ENCODE data around the gene KCNB1. TPM values are rescaled to one million over a fixed set of nuclear protein-coding genes. Genes with fewer than 3 reads are reported as not detected.

Gene KCNB1
- total RNA-seq, 4 donors from 2014 or later: 3.9 to 11.7 (median 6.7) TPM

DNA sequence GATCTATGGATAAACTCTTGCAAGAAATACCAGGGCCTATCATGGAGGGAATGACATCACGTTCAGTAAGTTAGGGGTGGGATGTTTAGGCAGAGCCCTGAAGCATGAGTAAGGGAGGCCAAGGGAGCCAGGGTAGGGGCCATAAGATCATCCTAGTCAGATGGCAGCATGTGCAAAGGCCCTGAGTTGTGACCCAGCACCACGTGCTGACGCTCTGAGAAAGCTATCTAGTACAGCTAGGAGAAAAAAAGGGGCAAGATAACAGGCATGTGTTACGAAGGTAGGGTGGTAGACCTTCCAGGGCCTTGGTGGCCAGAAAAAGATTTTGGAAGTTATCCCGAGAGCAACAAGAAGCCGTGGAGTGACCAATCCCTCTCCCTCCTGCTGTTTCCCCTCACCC is 22.3 kb downstream of the KCNB1 start:
- TF ChIP-seq POLR2A (IDR thresholded peaks at IDR 0.05): no peak
- no peak for TF ChIP-seq EP300 (IDR thresholded peaks at IDR 0.05)
- TF ChIP-seq, protein P1, sequence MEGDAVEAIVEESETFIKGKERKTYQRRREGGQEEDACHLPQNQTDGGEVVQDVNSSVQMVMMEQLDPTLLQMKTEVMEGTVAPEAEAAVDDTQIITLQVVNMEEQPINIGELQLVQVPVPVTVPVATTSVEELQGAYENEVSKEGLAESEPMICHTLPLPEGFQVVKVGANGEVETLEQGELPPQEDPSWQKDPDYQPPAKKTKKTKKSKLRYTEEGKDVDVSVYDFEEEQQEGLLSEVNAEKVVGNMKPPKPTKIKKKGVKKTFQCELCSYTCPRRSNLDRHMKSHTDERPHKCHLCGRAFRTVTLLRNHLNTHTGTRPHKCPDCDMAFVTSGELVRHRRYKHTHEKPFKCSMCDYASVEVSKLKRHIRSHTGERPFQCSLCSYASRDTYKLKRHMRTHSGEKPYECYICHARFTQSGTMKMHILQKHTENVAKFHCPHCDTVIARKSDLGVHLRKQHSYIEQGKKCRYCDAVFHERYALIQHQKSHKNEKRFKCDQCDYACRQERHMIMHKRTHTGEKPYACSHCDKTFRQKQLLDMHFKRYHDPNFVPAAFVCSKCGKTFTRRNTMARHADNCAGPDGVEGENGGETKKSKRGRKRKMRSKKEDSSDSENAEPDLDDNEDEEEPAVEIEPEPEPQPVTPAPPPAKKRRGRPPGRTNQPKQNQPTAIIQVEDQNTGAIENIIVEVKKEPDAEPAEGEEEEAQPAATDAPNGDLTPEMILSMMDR (IDR thresholded peaks at IDR 0.05): no peak
- H3K4me3 ChIP-seq: no peak overlapping the region
- no peaks in the 10 kb centered on the region for H3K9me3 ChIP-seq
- WGBS, 2 donors: 67 to 73% methylated on average over 6 of the region's 6 CpGs
- DNase-seq (ENCODE audit: low spot score in 2 of 2): no peak
- no peaks in the 10 kb centered on the region for H3K36me3 ChIP-seq
- H3K27ac ChIP-seq: no peak overlapping the region
- no peaks in the 10 kb centered on the region for H3K27me3 ChIP-seq
- no peaks in the 10 kb centered on the region for H3K4me1 ChIP-seq

DNA sequence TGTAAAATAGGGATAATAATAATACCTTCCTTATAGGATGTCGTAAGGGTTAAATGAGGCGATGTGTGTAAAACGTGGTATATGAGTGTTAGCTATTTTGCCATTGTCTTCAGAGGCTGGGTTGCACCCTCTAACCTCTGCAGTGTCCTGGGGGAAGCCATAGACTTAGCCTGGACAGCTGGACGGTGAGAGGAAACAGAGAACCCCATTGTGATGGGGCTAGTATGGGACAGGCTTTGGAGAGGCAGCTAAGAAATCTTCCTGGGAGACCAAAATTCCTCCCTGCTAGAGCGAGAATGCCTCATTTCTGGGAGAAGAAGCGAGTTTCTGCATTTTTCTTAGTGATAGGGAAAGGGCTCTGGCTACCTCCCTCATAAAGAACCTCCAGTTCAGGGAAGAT is 22.8 kb downstream of the KCNB1 start:
- DNase-seq (ENCODE audit: low spot score in 2 of 2): no peak
- Histone ChIP-seq H3K4me1 (no peaks in the 10 kb centered on the region), H3K27ac (no peak overlapping the region), H3K4me3 (no peak overlapping the region), H3K9me3 (no peaks in the 10 kb centered on the region), H3K36me3 (no peaks in the 10 kb centered on the region), H3K27me3 (no peaks in the 10 kb centered on the region)
- no peak for TF ChIP-seq EP300 (IDR thresholded peaks at IDR 0.05)
- no peak for TF ChIP-seq POLR2A (IDR thresholded peaks at IDR 0.05)
- TF ChIP-seq, protein P1 (IDR thresholded peaks at IDR 0.05): no peak
- WGBS, 2 donors: 28 to 42% methylated on average over 6 of the region's 6 CpGs

DNA sequence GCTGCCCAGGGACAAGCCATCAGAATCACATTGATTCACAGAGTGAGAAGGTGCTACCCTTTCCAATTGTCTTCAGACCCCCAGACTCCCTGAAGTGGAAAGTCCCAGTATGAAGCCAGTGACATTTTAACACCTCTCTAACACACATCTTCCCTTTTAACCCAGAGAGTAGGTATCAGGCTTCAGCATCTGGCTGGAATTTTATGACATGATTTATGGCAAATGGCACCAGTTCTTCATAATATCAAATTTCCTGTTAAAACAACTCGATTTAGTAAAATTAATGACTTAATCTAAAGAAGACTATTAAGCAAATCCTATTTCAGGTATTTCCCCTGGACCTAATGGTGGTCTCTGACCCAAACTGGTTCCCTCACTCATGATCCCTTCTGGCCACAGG is 25.0 kb downstream of the KCNB1 start:
- Histone ChIP-seq H3K27ac (no peak overlapping the region), H3K4me1 (peaks cover 0 to under 1% (median 0%) of the 10 kb centered on the region in 4 donors), H3K9me3 (no peaks in the 10 kb centered on the region), H3K4me3 (no peak overlapping the region), H3K36me3 (no peaks in the 10 kb centered on the region), H3K27me3 (peaks cover 0 to under 1% of the 10 kb centered on the region in 2 donors)
- TF ChIP-seq, protein P1 (IDR thresholded peaks at IDR 0.05): no peak
- TF ChIP-seq POLR2A (IDR thresholded peaks at IDR 0.05): no peak
- no peak for TF ChIP-seq EP300 (IDR thresholded peaks at IDR 0.05)
- DNase-seq (ENCODE audit: low spot score in 2 of 2): no peak
- 52 to 71% methylated on average over 1 of the region's 1 CpG for WGBS, 2 donors

DNA sequence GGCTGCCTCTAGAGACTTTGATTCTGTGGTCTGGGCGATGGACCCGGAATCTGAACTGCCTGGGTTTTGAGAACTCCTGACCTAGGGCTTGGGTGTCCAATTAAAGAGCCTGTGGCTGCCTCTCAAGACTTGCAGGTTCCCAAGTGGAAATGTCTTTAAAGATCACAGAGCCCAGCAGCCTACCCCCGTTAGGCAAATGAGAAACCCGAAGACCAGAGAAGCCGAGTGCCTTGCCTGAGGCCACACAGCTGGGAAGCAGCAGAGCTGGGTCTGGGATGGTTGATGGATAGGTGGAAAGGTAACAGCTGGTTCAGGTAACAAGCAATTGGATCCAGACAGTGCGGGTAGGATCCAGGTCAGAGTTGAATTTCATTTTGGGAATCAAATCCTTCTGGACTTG is 25.8 kb downstream of the KCNB1 start:
- Histone ChIP-seq H3K36me3 (no peaks in the 10 kb centered on the region), H3K4me3 (no peak overlapping the region), H3K9me3 (no peaks in the 10 kb centered on the region), H3K4me1 (peaks cover 0 to 7% (median 0%) of the 10 kb centered on the region in 4 donors), H3K27ac (no peak overlapping the region), H3K27me3 (peaks cover 0 to 4% of the 10 kb centered on the region in 2 donors)
- no peak for DNase-seq (ENCODE audit: low spot score in 2 of 2)
- WGBS, 2 donors: 82 to 87% methylated on average over 6 of the region's 6 CpGs
- TF ChIP-seq, protein P1 (IDR thresholded peaks at IDR 0.05): no peak
- TF ChIP-seq POLR2A (IDR thresholded peaks at IDR 0.05) (no peak), EP300 (IDR thresholded peaks at IDR 0.05) (no peak)

DNA sequence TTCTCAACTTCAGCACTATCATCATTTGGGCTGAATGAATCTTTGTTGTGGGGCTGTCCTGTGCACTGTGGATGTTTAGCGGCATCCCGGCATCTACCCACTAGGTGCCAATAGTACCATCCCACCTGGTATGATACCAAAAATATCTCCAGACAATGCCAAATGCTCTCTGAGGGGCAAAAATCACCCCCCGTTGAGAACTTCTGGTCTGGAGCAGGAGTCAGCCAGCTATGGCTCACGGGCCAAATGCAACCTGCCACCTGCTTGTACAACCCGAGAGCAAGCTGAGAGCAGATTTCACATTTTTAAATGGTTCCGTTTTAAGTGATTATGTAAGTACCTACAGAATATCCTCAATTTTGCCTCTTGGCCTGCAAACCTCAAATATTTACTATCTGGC is 26.8 kb downstream of the KCNB1 start:
- H3K36me3 ChIP-seq: no peaks in the 10 kb centered on the region
- no peak overlapping the region for H3K4me3 ChIP-seq
- H3K9me3 ChIP-seq: no peaks in the 10 kb centered on the region
- peaks cover 0 to 7% (median 0%) of the 10 kb centered on the region in 4 donors for H3K4me1 ChIP-seq
- 86% methylated on average over 6 of the region's 6 CpGs for WGBS, 2 donors
- H3K27ac ChIP-seq: no peak overlapping the region
- no peak for DNase-seq (ENCODE audit: low spot score in 2 of 2)
- no peak for TF ChIP-seq EP300 (IDR thresholded peaks at IDR 0.05)
- no peak for TF ChIP-seq POLR2A (IDR thresholded peaks at IDR 0.05)
- peaks cover 0 to 4% of the 10 kb centered on the region in 2 donors for H3K27me3 ChIP-seq

DNA sequence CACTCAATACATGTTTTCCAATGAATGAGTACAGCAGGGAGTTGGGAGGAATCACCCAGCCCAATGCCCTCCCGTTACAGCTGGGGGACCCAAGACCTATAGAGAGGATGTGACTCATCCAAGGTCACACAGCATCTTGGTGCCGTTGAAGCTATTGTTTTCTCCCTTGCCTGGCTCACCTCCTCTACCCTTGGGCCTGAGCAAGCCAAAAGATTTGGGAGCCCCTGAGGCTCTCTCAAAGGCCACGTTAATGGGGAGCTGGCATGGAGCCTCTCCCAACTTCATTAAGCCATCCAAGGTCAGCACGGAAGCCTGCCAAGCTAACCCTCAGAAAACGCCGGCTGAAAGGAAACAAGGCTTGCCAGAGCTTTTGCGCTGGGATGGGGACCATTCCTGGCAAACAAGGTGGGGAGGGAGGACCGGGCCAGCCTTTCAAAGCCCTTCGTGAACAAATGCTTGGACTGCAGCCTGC is 30.4 kb downstream of the KCNB1 start:
- H3K4me3 ChIP-seq: no peak overlapping the region
- peak in 1 of 2 donors; percentile 20 for TF ChIP-seq EP300 (IDR thresholded peaks at IDR 0.05)
- no peak for TF ChIP-seq POLR2A (IDR thresholded peaks at IDR 0.05)
- H3K27ac ChIP-seq: peak overlapping the region in 1 of 4 donors; percentile 24
- WGBS, 2 donors: 25 to 35% methylated on average over 9 of the region's 9 CpGs
- H3K36me3 ChIP-seq: no peaks in the 10 kb centered on the region
- no peaks in the 10 kb centered on the region for H3K9me3 ChIP-seq
- H3K4me1 ChIP-seq: peaks cover 0 to 25% (median 0%) of the 10 kb centered on the region in 4 donors
- H3K27me3 ChIP-seq: peaks cover 0 to 4% of the 10 kb centered on the region in 2 donors
- no peak for DNase-seq (ENCODE audit: low spot score in 2 of 2)

Data from tibial nerve (tissue), 4 donors.